D341Med (cell line): ENCODE data around the gene RPL18.
"Not testable (repeated sequence)": the region's sequence is repeated elsewhere in the genome, so short reads cannot be mapped to it uniquely, and the experiment has no call there.

Experiments
- DNase-seq: peaks from one replicate; pipeline ENCODE4 v3.0.0; 2012; ENCODE audit warnings: low spot score

The RPL18 gene

GRCh38 chr19:48644839-48645619 is 26.1 kb upstream of the RPL18 start:
- peak; percentile 74 for DNase-seq

GRCh38 chr19:48644355-48644754 is 25.4 kb upstream of the RPL18 start:
- DNase-seq = peak; percentile 22

GRCh38 chr19:48642862-48643261 is 23.9 kb upstream of the RPL18 start:
- no peak for DNase-seq

- no peak for DNase-seq
Measured at GRCh38 chr19:48641850-48642249, 22.9 kb upstream of the RPL18 start.

- DNase-seq = no peak
Measured at GRCh38 chr19:48639483-48640375, 20.8 kb upstream of the RPL18 start.

- no peak for DNase-seq
Measured at GRCh38 chr19:48638831-48639381, 19.9 kb upstream of the RPL18 start.

GRCh38 chr19:48637948-48638830 is 19.2 kb upstream of the RPL18 start:
- peak; percentile 83 for DNase-seq

- peak; percentile 91 for DNase-seq
Measured at GRCh38 chr19:48637449-48637947, 18.5 kb upstream of the RPL18 start.

- peak; percentile 42 for DNase-seq
Measured at GRCh38 chr19:48636859-48637448, 18.0 kb upstream of the RPL18 start, which contains the start of gene DBP. Gene DBP (minus strand): TSS chr19:48637379. CDS start chr19:48636994, 385 bp downstream.

- peak; percentile 48 for DNase-seq
Measured at GRCh38 chr19:48635966-48636858, 17.2 kb upstream of the RPL18 start.

GRCh38 chr19:48635263-48635965 is 16.4 kb upstream of the RPL18 start:
- DNase-seq = peak; percentile 88

- peak; percentile 89 for DNase-seq
Measured at GRCh38 chr19:48634424-48635262, 15.7 kb upstream of the RPL18 start.

- no peak for DNase-seq
Measured at GRCh38 chr19:48634036-48634342, 15.0 kb upstream of the RPL18 start.

- peak; percentile 55 for DNase-seq
Measured at GRCh38 chr19:48633148-48634035, 14.4 kb upstream of the RPL18 start.

- no peak for DNase-seq
Measured at GRCh38 chr19:48632692-48633147, 13.7 kb upstream of the RPL18 start.

GRCh38 chr19:48632286-48632685 is 13.3 kb upstream of the RPL18 start:
- not testable (repeated sequence) for DNase-seq

GRCh38 chr19:48631225-48631624 is 12.2 kb upstream of the RPL18 start:
- DNase-seq = no peak
